CD4-positive, alpha-beta T cell treated with Interleukin-10 for 1 hour (primary cell): ENCODE results near the gene VIPR2.
"Not testable (repeated sequence)": the region's sequence is repeated elsewhere in the genome, so short reads cannot be mapped to it uniquely, and the experiment has no call there.

Experiments used
- DNase-seq: peaks from one replicate; pipeline ENCODE4 v3.0.0-alpha.2; 2020

The VIPR2 gene, protein sequence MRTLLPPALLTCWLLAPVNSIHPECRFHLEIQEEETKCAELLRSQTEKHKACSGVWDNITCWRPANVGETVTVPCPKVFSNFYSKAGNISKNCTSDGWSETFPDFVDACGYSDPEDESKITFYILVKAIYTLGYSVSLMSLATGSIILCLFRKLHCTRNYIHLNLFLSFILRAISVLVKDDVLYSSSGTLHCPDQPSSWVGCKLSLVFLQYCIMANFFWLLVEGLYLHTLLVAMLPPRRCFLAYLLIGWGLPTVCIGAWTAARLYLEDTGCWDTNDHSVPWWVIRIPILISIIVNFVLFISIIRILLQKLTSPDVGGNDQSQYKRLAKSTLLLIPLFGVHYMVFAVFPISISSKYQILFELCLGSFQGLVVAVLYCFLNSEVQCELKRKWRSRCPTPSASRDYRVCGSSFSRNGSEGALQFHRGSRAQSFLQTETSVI

DNA sequence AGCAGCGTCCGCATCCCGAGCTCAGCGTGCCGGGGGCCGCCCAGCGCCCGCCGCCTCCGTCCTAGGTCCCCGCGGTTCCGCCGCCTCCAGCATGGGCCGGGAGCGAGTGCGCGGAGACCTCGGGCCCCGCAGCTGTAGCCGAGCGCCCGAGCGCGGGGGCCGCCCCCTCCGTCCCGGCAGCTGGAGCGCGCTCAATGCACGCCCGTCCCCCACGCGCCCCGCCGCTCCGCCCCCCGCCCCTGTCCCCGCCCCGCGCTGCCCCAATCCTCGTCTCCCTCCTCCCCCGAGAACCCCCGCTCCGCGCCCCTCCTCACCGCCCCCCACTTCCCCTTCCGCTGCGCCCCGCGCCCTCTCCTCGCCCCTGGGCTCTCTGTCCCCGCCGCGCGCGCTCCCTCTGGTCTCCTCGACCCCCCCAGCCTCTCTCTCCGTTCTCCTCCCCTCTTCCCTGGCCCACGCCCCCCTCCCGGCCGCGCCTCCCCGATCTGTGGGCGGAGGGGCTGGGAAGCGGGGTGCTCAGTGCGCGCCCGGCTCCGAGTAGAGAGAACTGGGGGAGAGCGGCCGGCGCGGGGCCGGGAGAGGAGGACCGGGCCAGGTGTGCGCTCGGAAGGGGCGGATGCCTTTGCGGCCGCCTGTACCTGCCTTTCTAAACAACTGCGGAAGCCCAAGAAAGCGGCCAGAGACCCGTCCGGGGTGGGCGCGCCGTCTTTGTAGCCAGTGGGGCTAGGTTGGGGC is at the start of gene VIPR2:
Gene VIPR2, minus strand, starts transcription at position 110 of the 732 bp plus-strand sequence. Its CDS starts 96 bp downstream, at position 14.
- peak; percentile 15 for DNase-seq

DNA sequence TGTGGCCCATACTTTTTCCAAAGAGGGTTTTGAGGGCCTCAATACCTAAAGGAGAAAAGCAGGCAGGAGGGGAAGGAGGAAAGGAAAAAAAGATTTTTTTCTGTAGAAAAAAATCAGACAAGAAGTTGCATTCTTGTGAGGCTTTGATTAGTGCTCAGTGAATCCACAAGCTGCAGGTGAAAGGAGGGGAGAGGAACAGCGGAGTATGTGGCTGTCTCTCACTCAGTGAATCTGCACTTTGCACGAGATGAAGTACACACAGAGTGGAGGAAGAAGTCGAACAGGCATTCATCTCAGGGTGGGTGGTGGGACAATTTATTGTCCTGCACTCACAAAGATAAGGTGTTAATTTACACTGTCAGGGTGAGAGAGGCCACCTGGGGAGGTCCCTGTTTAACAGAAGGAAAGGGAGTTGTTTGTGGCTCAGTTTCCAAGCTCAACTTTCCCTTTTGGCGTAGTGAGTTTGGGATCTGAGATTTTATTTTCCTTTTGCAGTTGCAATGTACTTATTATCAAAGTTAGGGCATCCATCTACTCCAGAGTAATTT is 49.0 kb upstream of the VIPR2 start:
- no peak for DNase-seq

DNA sequence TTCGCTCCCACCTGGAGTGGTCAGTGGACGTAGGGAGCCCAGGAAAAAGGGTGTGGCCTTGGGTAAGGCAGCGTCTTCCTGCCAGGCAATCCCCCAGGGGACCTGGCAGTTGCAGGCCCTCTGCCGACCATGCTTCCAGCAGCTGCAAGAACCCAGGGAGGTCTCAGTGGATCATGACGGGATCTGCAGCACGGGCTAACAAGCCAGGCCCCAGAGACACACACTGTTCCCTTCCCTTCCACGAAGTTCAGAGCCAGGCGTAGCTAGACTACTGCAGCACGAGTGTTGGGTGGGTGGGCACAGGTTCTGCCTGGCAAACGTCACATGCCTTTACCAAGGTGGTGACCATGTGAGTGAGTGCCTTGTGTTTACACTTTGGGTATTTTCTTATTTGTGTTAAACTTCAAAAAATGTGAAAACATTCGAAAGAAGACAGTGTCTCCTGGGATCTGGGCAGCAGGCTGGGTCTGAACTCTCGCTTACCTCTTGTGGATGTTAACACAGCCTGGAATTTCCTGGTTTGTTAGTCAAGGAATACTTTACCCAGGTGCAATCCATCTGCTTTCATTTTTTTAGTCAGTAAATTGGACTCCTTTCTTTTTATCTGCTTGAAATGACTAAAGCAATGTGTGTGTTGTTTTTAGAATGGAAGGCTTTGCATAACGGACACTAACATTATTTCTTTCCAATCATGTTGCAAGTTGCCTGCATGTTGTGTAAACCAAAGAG is 48.2 kb upstream of the VIPR2 start:
- DNase-seq: no peak

DNA sequence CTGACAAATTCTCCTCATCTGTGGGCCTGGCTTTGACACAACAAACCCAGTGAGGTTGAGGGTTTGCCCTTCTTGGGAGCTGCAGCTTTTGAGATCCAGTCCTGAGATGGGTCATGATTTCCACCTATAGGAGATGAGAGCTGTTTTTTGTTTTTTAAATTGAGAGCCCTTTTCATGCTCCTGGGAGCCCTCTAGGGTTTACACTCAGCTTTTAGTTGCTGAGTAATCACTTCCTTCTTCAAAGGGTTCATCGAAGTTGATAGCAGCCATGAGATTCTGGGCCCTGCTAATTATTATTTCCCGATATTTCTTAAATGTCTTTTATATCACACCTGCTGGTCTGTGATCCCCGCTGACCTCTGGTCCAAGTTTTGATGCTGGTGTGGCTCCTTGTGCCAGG is 47.3 kb upstream of the VIPR2 start:
- DNase-seq: no peak

- DNase-seq: no peak
Observed at GRCh38 chr7:159191236-159191635, 46.6 kb upstream of the VIPR2 start.

GRCh38 chr7:159188011-159188410 is 43.3 kb upstream of the VIPR2 start:
- DNase-seq: no peak

- no peak for DNase-seq
Observed at GRCh38 chr7:159179241-159179640, 34.6 kb upstream of the VIPR2 start.

- DNase-seq: no peak
Observed at GRCh38 chr7:159177284-159177953, 32.8 kb upstream of the VIPR2 start.

GRCh38 chr7:159175792-159176191 is 31.1 kb upstream of the VIPR2 start:
- DNase-seq: peak; percentile 33

DNA sequence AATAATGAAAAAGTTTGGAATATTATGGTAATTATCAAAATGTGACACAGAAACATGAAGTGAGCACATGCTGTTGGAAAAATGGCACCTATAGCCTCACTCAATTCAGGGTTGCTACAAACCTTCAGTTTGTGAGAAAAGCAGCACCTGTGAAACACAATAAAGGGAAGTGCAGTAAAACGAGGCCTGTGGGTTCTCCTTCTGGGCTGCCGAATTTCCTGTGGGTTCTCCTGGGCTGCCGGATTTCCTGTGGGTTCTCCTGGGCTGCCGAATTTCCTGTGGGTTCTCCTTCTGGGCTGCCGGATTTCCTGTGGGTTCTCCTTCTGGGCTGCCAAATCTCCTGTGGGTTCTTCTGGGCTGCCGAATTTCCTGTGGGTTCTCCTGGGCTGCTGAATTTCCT is 30.4 kb upstream of the VIPR2 start:
- peak; percentile 48 for DNase-seq

GRCh38 chr7:159172400-159172799 is 27.7 kb upstream of the VIPR2 start:
- no peak for DNase-seq

DNA sequence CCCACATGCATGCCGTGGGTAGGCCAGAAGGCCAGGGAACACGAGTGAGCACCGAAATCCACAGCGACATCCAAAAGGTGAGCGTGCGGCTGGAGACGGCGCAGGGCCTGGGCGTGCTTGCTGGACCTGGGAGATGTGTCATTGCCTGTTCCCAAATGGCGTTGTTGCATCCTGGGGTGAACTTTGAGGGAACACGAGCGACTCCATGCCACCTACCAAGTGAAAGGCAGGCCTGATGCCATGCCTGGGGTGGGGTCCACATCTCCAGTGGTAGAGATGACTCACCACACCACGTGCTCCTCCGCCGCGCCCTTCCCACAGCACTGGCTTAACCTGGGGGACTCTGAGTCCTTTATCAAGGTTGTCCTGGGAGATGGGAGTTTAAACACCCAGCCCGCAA is 24.7 kb upstream of the VIPR2 start:
- no peak for DNase-seq

DNA sequence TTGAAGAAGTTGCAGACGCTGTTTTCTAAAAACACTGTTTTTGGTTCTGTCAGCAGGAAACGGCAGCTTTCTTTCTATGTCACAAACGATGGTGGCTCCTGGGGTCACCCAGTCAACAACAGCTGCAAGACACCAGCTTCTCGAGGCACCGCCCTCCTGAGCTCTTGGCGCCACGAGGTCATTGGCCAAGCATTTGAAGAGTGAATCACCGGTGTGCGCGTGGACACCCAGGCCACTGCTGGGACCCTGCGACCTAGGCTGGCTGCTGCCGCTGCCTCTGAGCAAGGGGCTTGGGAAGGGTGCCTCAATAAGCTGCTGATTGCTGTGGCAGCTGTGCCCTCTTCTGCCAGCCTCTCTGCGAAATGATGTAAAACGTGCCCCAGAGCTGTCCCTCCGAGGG is 22.5 kb upstream of the VIPR2 start:
- no peak for DNase-seq

GRCh38 chr7:159166530-159166929 is 21.9 kb upstream of the VIPR2 start:
- no peak for DNase-seq

DNA sequence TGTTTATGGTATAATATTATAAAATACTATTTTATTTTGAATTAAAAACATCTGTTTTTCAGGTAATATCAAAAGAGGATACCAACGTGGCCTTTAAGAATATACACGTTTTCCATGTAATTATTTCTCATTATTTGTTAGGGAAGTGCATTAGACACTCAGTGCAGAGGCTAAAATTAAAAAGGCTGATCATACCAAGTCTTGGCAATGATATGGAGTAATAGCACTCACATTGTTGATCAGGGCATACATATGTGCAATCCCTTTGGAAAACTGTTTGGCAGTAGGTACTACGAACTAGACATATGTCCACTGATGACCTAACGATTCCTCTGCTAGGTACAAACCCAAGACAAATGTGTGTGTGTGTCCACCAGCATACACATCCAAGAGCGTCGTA is 20.7 kb upstream of the VIPR2 start:
- DNase-seq: no peak

DNA sequence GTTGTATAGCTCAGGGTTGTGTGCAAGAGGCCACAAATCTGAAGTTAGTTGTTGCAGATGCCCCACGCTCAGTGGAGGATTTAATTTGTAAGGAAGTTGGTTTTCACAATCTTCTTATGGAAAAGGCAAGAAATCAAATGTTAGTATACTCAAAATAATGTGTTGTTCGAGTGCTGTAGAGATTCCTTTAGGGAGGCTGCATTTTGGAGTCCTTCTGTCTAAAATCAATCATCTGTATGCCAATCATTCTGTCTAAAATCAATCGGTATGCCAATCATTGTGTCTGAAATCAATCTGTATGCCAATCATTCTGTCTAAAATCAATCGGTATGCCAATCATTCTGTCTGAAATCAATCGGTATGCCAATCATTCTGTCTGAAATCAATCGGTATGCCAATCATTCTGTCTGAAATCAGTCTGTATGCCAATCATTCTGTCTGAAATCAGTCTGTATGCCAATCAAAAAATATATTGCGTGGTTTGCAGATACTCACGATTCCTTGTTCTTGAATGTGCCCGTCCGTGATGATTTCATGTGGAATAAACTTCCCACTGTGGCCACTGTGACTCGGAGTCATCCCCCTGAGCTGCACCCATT is 19.1 kb upstream of the VIPR2 start:
- not testable (repeated sequence) for DNase-seq

GRCh38 chr7:159162050-159162626 is 17.5 kb upstream of the VIPR2 start:
- DNase-seq: not testable (repeated sequence)

DNA sequence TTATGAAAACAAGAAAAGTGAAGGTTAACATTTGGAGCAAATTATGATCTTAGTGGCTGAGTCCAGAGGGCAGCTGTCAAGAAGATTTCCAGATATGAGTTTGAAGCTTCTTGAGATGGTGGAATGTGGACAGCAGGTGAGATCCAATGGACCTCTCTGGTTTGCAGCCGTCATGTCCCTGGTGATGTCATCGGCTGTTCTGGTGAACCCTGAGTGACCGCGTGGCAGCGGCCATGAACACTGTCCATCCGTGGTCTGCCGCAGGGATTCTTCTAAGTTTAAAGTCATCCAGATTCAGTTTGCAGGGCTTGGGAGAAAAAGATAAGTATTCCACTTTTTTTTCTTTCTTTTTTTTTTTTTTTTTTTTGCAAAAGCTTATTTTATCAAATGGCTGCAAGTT is 15.8 kb upstream of the VIPR2 start:
- no peak for DNase-seq

- no peak for DNase-seq
Observed at GRCh38 chr7:159159731-159160130, 15.1 kb upstream of the VIPR2 start.

DNA sequence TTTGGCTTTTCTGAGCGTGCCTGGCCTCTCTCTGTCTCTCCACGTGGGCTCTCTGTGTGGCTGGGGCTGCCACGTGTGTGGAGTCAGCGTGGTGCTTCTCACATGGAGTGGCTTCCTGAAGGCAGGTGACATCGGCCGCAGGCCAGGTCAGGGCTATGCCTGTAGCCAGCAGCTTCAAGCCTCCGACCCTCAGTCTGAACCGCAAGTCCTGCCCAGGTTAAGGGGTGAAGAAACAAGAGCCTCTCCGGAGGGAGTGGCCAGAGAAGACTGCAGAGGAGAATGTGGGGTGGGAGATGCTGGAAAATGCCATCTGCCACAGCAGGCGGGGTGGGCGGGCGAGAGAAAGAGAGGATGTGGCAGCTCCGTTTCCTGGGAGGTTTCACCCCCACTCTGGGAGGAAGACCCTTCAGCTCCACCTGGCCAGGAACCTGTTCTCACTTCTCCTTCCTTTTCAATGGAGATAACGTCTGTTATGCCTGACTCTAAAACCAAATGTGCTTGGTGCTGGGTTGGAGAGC is 14.3 kb upstream of the VIPR2 start:
- DNase-seq: no peak

GRCh38 chr7:159158125-159158887 is 13.6 kb upstream of the VIPR2 start:
- no peak for DNase-seq
